GM12878 (cell line): ENCODE data around the gene SCRN2. TPM values are rescaled to one million over a fixed set of nuclear protein-coding genes. Genes with fewer than 3 reads are reported as not detected.

Source experiments
- ATAC-seq: fragments of 200-7000 bp; cut with Tn5 transposase; 3 replicates; pipeline ENCODE4 v1.9.1; 2020; ENCODE audit warnings: mild to moderate bottlenecking, moderate library complexity
- BruUV-seq: library from RNA; stranded (reverse); fragments of 400-500 nt; replicated peaks from 2 replicates; lab custom pipeline; 2021; lab: Mats Ljungman, UMichigan
- CTCF ChIA-PET: fragments of 300-600 bp; sonication (Branson Sonifier 250); formaldehyde crosslinking; extraction: SDS; loops from one replicate; lab custom pipeline; 2021; ENCODE audit warnings: inconsistent platforms; lab: Yijun Ruan, JAX
- POLR2A ChIA-PET: fragments of 350-600 bp; formaldehyde crosslinking; extraction: SDS; loops from one replicate; lab custom pipeline; 2021; ENCODE audit warnings: inconsistent platforms; lab: Charles Lee
- RAD21 ChIA-PET: fragments of 300-600 bp; sonication (Branson Sonifier 250); formaldehyde crosslinking; loops from one replicate; lab custom pipeline; 2023; ENCODE audit warnings: antibody characterized with exemption; ENCODE audit not compliant: unreplicated experiment; lab: Charles Lee
- SMC1A ChIA-PET: fragments of 300-600 bp; sonication (Branson Sonifier 250); formaldehyde crosslinking; loops from one replicate; lab custom pipeline; 2023; ENCODE audit not compliant: unreplicated experiment, uncharacterized antibody; lab: Charles Lee
- DNase-seq: peaks from one replicate; pipeline ENCODE4 v3.0.0-alpha.2; 2011; ENCODE audit warnings: low read depth, low spot score
- FAIRE-seq: peaks from 3 replicates; lab custom pipeline; 2011; peaks lifted over from hg19 to GRCh38; lab: Jason Lieb, UNC
- H2AFZ ChIP-seq: 2 replicates; pipeline ENCODE4 v1.6.0; 2011; ENCODE audit warnings: low read depth, low read length, control low read depth; ENCODE audit not compliant: control insufficient read depth
- H3K27ac ChIP-seq: 2 replicates; pipeline ENCODE4 v1.5.1; 2011; ENCODE audit warnings: control low read depth; ENCODE audit not compliant: control insufficient read depth, insufficient read depth
- H3K27me3 ChIP-seq, 2 experiments: replicated peaks in 1 of 2; 2 replicates each; pipeline versions ENCODE4 v1.6.0 to v1.6.1; 2011; ENCODE audit warnings: low read length in 1 of 2; ENCODE audit not compliant: control insufficient read depth in 2 of 2, insufficient read depth in 2 of 2
- H3K36me3 ChIP-seq, 2 experiments: 2 replicates each; pipeline ENCODE4 v1.5.1; 2011; ENCODE audit warnings: low read length in 1 of 2; ENCODE audit not compliant: control insufficient read depth in 2 of 2, insufficient read depth in 2 of 2
- H3K4me1 ChIP-seq: 2 replicates; pipeline ENCODE4 v1.6.1; 2011; ENCODE audit warnings: mild to moderate bottlenecking, low read length, moderate library complexity, mixed read lengths; ENCODE audit not compliant: control insufficient read depth, insufficient read depth
- H3K4me2 ChIP-seq: 2 replicates; pipeline ENCODE4 v1.6.0; 2011; ENCODE audit warnings: control low read depth; ENCODE audit not compliant: control insufficient read depth, insufficient read depth
- H3K4me3 ChIP-seq: fragments of 200-600 bp; sonication (generic); 2 replicates; pipeline ENCODE4 v1.5.1; 2016
- H3K79me2 ChIP-seq: 2 replicates; pipeline ENCODE4 v1.6.0; 2011; ENCODE audit warnings: low read length; ENCODE audit not compliant: control insufficient read depth, insufficient read depth
- H3K9ac ChIP-seq: 2 replicates; pipeline ENCODE4 v1.8.0; 2011; ENCODE audit warnings: low read length, control low read depth, mixed read lengths; ENCODE audit not compliant: control insufficient read depth, insufficient read depth
- H3K9me3 ChIP-seq: replicated peaks from 3 replicates; pipeline ENCODE4 v1.5.1; 2011; ENCODE audit warnings: mild to moderate bottlenecking, low read length; ENCODE audit not compliant: control insufficient read depth, insufficient read depth
- H4K20me1 ChIP-seq: 2 replicates; pipeline ENCODE4 v1.6.0; 2011; ENCODE audit not compliant: control insufficient read depth, insufficient read depth
- CHD2 ChIP-seq: IDR thresholded peaks from 2 replicates; pipeline ENCODE4 v1.6.1; 2011; ENCODE audit warnings: low read depth, low read length, improper control_type of control experiment, borderline replicate concordance
- CUX1 ChIP-seq: IDR thresholded peaks from 2 replicates; pipeline ENCODE4 v1.6.1; 2012; ENCODE audit warnings: improper control_type of control experiment, low read depth, low read length; ENCODE audit not compliant: insufficient replicate concordance
- E2F8 ChIP-seq: fragments of 450-650 bp; IDR thresholded peaks from 2 replicates; pipeline ENCODE4 v1.6.1; 2018; ENCODE audit warnings: mild to moderate bottlenecking, low read depth, moderate library complexity; ENCODE audit not compliant: partially characterized antibody
- HDAC2 ChIP-seq: fragments of 200-600 bp; sonication (generic); IDR thresholded peaks from 2 replicates; pipeline ENCODE4 v1.6.1; 2017
- MEF2B ChIP-seq: fragments of 450-650 bp; IDR thresholded peaks from 2 replicates; pipeline ENCODE4 v1.6.1; 2018; ENCODE audit warnings: mild to moderate bottlenecking, moderate library complexity; ENCODE audit not compliant: partially characterized antibody, poor library complexity, severe bottlenecking
- MTA2 ChIP-seq: fragments of 450-650 bp; IDR thresholded peaks from 2 replicates; pipeline ENCODE4 v1.6.1; 2016; ENCODE audit warnings: low read depth, mild to moderate bottlenecking, moderate library complexity
- PKNOX1 ChIP-seq: fragments of 450-650 bp; IDR thresholded peaks from 2 replicates; pipeline ENCODE4 v1.6.1; 2016; ENCODE audit warnings: mild to moderate bottlenecking
- RAD51 ChIP-seq: fragments of 450-650 bp; IDR thresholded peaks from 2 replicates; pipeline ENCODE4 v1.6.1; 2016; ENCODE audit warnings: moderate library complexity, mild to moderate bottlenecking, inconsistent platforms
- RCOR1 ChIP-seq: conservative IDR thresholded peaks from 2 replicates; pipeline ENCODE4 v1.6.1; 2012; ENCODE audit warnings: low read depth, low read length, improper control_type of control experiment
- SMC3 ChIP-seq: IDR thresholded peaks from 2 replicates; pipeline ENCODE4 v1.6.1; 2011; ENCODE audit warnings: low read length, improper control_type of control experiment, borderline replicate concordance
- SRF ChIP-seq, 2 experiments: IDR thresholded peaks; 2 replicates each; pipeline ENCODE4 v1.6.1; 2011; ENCODE audit warnings: low read depth in 2 of 2, low read length in 2 of 2, mild to moderate bottlenecking in 1 of 2, moderate library complexity in 1 of 2
- TAF1 ChIP-seq: IDR thresholded peaks from 2 replicates; pipeline ENCODE4 v1.6.1; 2011; ENCODE audit warnings: mild to moderate bottlenecking, low read depth, low read length, borderline replicate concordance
- WGBS: methylation state at CpG from one replicate; pipeline ENCODE4 v1.1.6; 2016; ENCODE audit warnings: low lambda C conversion rate; ENCODE audit not compliant: insufficient replicate concordance, insufficient coverage; ENCODE audit errors: missing lambda C conversion rate; 5-methylcytosine and 5-hydroxymethylcytosine counted together
- in situ Hi-C: fragments of 300-500 bp; cut with MboI; formaldehyde crosslinking; loops from 9 replicates; pipeline ENCODE4 v1.14.3; 2018; ENCODE audit warnings: mixed read lengths
- intact Hi-C: fragments of 100-400 bp; cut with micrococcal nuclease; formaldehyde crosslinking; loops from one replicate; pipeline ENCODE4 v1.14.2; 2022; ENCODE audit not compliant: unreplicated experiment
- polyA plus RNA-seq, 11 experiments: library from polyadenylated mRNA; depleted of rRNA in 4 of 11; unstranded in 6 of 11; stranded (reverse) in 5 of 11; fragments of >200 nt; fragmentation: Nextera tagmentation in 4 of 11; fragmentation: Illumina TruSeq in 1 of 11; extraction: Ambion mirVana in 4 of 11; extraction: Trizol in 1 of 11; gene quantifications; 1 replicate in 1 of 11; 2 replicates in 10 of 11; pipeline versions ENCODE4 v1.2.1 to v1.2.3, GENCODE V29; 2011 to 2016; ENCODE audit warnings: inconsistent platforms in 2 of 11, missing spikeins in 2 of 11, low read depth in 1 of 11
- total RNA-seq, 4 experiments: library from RNA; depleted of rRNA in 3 of 4; stranded (reverse); fragments of >200 nt in 3 of 4; fragmentation: Illumina TruSeq in 1 of 4; extraction: Trizol in 1 of 4; gene quantifications; 2 replicates each; pipeline versions ENCODE4 v1.2.1 to v1.2.3, GENCODE V29; 2013 to 2021

The SCRN2 gene
- total and polyA plus RNA-seq, 10 of the 15 experiments (the other 5 are each of a cell fraction or from before 2014, with no cell fraction given), result 0.34 to 33.3 (median 20.1) TPM

GRCh38 chr17:47867813-47868533 is 26.9 kb upstream of the SCRN2 start:
- intact Hi-C loops (no loop called here), in situ Hi-C loops (no loop called here)
- H3K27me3 ChIP-seq, result peaks cover 0 to 3% of the 10 kb centered on the region in 2 experiments
- H3K9ac ChIP-seq, result no peak overlapping the region
- no peak for FAIRE-seq
- no peaks in the 10 kb centered on the region for H3K36me3 ChIP-seq
- no peaks in the 10 kb centered on the region for H3K79me2 ChIP-seq
- no peak for DNase-seq
- ATAC-seq, result no peak
- 29% methylated on average over 11 of the region's 11 CpGs for WGBS
- ChIA-PET SMC1A (interaction anchor here (0.6 kb wide), 1 partner anchor 136 kb away, joined by 3 read pairs; no protein-coding TSS in a partner anchor), POLR2A (interaction anchor here (0.6 kb wide), 1 partner anchor 96 kb away, joined by 5 read pairs; no protein-coding TSS in a partner anchor), RAD21 (no interaction called here), CTCF (interaction anchor here (0.8 kb wide), 1 partner anchor 11 kb away, joined by 3 read pairs; no protein-coding TSS in a partner anchor)
- H3K4me2 ChIP-seq, result no peak overlapping the region
- no peak overlapping the region for H2AFZ ChIP-seq
- H3K9me3 ChIP-seq, result no peaks in the 10 kb centered on the region
- no peak overlapping the region for H3K4me3 ChIP-seq
- no peaks in the 10 kb centered on the region for H4K20me1 ChIP-seq
- BruUV-seq, result no TSS peak
- H3K4me1 ChIP-seq, result no peaks in the 10 kb centered on the region; the same call in 1 of the 2 replicates
- no peak overlapping the region for H3K27ac ChIP-seq
- no peak for TF ChIP-seq CUX1
- TF ChIP-seq PKNOX1, result no peak
- TF ChIP-seq TAF1, result no peak
- no peak for TF ChIP-seq SRF (IDR thresholded peaks at IDR 0.05; ENCODE audit: low read depth in 2 of 2, low read length in 2 of 2)
- no peak for TF ChIP-seq RAD51
- TF ChIP-seq MEF2B, result no peak
- TF ChIP-seq RCOR1, result no peak
- TF ChIP-seq SMC3, result no peak
- no peak for TF ChIP-seq E2F8
- TF ChIP-seq MTA2, result no peak
- TF ChIP-seq HDAC2, result no peak
- TF ChIP-seq CHD2, result no peak
